Stimulated activated CD8-positive, alpha-beta memory T cell treated with anti-CD3 and anti-CD28 coated beads, Interleukin-7, amount 100 ng/mL, for 24 hours (primary cell): Measurements from ENCODE around the gene TMEM121.

Experiments used
- DNase-seq: peaks from one replicate; pipeline ENCODE4 v3.0.0-alpha.2; 2020; ENCODE audit warnings: low read depth

TMEM121 gene

GRCh38 chr14:105498430-105499255, 27.7 kb upstream of the TMEM121 start:
- no peak for DNase-seq

- no peak for DNase-seq
These were observed 26.9 kb upstream of the TMEM121 start for GRCh38 chr14:105499256-105500035.

DNA sequence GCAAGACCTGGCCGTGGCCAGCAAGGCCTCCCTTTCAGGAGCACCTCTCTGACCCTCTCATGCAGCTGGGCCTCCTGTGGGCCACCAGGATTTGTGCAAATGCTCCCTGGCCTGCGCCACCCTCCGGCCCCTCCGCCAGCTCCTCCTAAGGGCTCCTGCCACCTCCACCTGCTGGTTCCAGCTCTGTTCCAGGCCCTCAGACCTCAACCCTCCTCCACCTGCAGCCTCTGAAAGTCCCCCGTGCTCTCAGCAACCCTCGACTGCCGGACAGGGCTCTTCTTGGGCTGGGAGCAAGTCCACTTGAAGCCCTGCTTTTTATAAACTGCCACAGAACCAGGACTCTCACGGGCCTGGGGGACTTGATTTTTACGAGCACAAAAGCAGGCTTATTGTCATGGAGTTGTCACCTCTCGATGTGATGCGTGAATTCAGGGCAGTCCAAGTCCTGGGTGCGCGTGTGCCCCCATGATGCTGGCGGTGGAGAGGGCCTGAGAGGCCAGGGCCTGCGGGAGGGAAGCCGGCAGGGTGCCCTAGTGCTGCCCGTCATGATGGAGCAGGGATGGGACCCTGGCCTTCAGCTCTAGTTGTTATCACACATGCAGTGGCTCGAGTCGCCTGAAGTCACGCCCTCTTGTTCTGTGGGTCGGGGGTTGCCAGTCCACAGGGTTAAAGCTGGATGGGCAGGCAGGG, 26.2 kb upstream of the TMEM121 start:
- no peak for DNase-seq

- no peak for DNase-seq
These were observed 25.7 kb upstream of the TMEM121 start for GRCh38 chr14:105500726-105501101.

DNA sequence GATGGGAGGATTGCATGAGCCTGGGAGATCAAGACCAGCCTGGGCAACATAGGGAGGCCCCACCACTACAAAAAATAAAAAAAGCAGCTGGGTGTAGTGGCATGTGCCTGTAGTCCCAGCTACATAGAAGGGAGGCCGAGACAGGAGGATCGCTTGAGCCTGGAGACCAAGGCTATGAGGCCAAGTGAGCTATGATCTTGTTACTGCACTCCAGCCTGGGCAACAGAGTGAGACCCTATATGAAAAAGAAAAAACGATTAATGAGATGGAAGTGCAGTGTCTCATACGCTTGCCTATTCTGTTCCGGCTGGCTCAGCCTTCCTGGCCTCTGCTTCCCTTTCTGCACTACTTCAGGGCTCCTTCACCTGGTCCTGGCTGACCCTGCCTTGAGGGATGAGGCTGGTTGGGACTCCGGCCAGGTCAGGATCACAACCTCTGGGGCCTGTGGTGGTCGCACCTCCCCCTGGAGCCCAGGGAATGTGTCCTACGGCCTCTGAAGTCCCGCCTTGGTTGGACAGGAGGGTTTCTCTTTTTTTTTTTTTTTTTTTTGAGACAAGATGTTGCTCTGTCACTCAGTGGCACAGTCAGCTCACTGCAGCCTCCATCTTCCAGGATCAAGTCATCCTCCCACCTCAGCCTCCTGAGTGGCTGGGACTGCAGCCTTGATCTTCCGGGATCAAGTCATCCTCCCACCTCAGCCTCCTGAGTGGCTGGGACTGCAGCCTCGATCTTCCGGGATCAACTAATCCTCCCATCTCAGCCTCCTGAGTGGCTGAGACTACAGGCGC, 24.7 kb upstream of the TMEM121 start:
- no peak for DNase-seq

DNA sequence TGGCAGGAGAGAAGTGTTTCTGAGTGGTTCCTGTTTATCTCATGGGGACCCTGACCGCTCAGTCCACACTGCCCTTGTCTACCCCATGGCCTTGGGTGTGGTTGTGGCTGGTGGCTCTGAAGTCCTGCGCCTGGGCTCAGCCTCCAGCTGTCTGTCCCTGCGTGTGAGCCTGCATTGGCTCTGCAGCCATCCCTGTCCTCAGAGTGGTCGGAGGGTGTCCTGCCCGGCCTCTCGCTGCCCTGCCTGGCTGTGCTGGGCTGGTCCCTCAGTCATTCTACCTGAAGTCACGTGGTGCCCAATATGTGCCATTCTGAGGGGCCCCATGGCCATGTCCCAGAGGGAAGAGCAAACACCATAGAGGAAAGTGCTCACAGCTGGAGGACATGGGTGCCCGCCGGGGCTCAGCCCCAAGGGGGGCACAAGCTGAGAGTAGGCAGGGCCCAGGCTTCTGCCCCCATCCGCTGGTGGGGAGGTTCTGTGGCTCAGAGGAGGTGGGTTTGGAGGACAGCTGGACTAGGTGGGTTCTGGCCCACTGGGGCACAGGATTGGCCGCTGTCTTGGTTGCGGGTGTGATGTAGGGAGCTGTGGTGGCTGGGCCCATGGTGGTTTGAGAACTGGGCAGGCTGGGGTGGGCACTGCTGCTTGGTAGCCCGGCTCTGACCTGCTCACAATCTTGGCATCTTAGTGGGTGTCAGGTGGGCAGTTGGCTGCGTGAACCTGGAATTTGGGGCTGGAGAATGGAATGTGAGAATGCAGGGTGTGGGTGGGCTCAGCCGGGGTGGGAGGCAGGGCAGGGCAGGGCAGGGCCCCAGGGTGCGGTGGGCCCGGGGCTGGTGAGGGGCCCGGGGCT, 23.7 kb upstream of the TMEM121 start:
- DNase-seq, result no peak

- no peak for DNase-seq
These were observed 23.1 kb upstream of the TMEM121 start for GRCh38 chr14:105503296-105503640.

GRCh38 chr14:105503935-105504692, 22.3 kb upstream of the TMEM121 start:
- DNase-seq, result no peak

- no peak for DNase-seq
These were observed 21.3 kb upstream of the TMEM121 start for GRCh38 chr14:105505101-105505500.

DNA sequence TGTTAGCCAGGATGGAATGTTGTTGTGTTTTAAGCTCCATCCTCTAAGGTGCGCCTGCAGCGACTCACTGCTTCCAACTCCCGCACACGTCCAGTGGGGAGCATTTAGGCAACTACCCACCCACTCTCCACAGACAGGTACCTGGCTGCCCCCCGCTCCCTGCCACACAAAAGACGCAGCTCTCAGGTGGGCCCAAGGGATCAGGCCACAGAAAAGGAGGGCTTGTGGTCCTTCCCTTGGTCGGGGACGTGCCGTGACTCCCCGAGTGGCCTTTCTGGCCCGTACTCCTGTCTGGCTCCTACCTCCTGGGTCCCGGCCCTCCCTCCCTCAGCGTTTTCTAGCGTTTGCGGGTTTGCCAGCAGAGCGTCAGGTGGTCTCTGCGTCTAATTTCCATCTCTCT, 19.1 kb upstream of the TMEM121 start:
- DNase-seq, result no peak

DNA sequence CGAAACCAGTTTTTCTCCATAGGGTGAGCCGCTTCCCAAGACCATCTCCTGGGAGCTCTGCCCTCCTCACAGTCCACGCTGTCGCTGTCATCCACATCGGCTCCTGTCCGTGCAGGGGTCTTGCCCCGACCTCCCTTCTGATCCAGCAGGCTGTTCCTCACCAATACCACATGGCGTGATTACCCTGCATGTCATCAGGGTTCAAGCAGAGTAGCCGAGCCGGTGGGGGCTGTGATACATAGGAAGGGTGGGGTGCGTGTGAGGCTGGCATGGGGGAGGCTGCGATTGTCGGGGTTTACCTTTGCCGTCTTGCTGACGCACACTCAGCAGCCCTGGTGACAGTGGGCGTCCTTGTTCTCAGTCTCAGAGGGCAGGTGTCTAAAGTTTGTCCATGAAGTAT, 18.3 kb upstream of the TMEM121 start:
- no peak for DNase-seq

- no peak for DNase-seq
These were observed 17.8 kb upstream of the TMEM121 start for GRCh38 chr14:105508601-105509000.

- no peak for DNase-seq
These were observed 9.3 kb upstream of the TMEM121 start for GRCh38 chr14:105517096-105517495.

- DNase-seq, result no peak
These were observed 6.3 kb upstream of the TMEM121 start for GRCh38 chr14:105519946-105520698.

- no peak for DNase-seq
These were observed 1.1 kb upstream of the TMEM121 start for GRCh38 chr14:105525326-105525725.

- no peak for DNase-seq
These were observed 495 bp downstream of the TMEM121 start for GRCh38 chr14:105526776-105527380.

- DNase-seq, result no peak
These were observed 1.0 kb downstream of the TMEM121 start for GRCh38 chr14:105527381-105527825.

DNA sequence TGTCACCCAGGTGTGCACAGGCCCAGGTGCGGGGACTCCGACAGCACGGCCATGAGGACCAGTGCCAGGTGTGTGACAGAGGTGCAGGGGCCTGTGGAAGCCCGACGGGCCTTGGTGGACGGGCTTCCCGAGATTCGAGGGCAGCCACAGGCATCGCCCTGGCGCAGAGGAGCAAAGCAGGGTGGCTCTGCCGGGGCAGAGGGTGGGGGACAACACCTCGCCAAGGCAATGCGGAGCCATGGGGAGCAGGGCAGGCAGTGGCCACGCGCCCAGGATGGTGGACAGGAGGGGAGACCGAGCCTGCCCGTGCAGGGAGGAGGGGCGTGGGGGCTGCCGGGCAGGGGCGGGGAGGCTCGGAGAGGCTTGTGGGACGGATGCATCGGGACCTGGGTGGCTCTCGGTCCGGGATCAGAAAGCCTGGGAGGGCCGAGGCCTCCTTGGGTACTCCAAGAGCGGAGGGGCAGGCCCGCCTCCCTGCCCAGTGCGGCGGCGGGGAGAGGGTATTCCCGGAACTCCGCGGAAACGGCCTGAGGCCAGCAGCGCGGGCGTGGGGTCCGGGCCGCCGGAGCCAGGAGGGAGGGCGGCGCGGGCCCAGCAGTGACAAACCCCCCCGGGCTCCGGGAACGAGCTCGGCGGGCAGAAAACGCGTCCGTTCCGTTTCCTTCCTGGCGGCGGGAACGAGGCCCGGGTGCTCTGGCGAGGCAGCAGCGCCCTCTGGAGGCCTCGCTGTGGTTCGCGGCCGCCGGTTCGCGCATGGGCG, 1.6 kb downstream of the TMEM121 start:
- peak; percentile 64 for DNase-seq
